CD4-positive, CD25-positive, alpha-beta regulatory T cell (primary cell): ENCODE measurements around the gene CNN2. TPM values are rescaled to one million over a fixed set of nuclear protein-coding genes. Genes with fewer than 3 reads are reported as not detected.

Experiments
- ATAC-seq, 2 donors: fragments of 150-1000 bp; cut with Tn5 transposase; one replicate each; pipeline ENCODE4 v1.10.0; 2021; ENCODE audit warnings: low read depth in 2 of 2, moderate number of reproducible peaks in 2 of 2, moderate library complexity in 1 of 2
- DNase-seq, 3 donors: peaks; one replicate each; pipeline versions ENCODE4 v3.0.0 to v3.0.0-alpha.2; 2012 to 2022; ENCODE audit warnings: mixed read lengths in 1 of 3
- H3K27ac ChIP-seq: one replicate; pipeline ENCODE4 v1.7.0; 2013; ENCODE audit warnings: mild to moderate bottlenecking, low read length; ENCODE audit not compliant: insufficient read depth, poor library complexity, severe bottlenecking
- H3K27me3 ChIP-seq: one replicate; pipeline ENCODE4 v1.7.0; 2013; ENCODE audit warnings: low read length; ENCODE audit not compliant: control insufficient read depth, insufficient read depth
- H3K36me3 ChIP-seq: one replicate; pipeline ENCODE4 v1.7.0; 2013; ENCODE audit warnings: mild to moderate bottlenecking, low read length, moderate library complexity; ENCODE audit not compliant: control insufficient read depth, insufficient read depth
- H3K4me1 ChIP-seq: 2 replicates; pipeline ENCODE4 v1.7.0; 2013; ENCODE audit warnings: mild to moderate bottlenecking, low read length; ENCODE audit not compliant: insufficient read depth, control insufficient read depth, poor library complexity, severe bottlenecking
- H3K4me3 ChIP-seq: one replicate; pipeline ENCODE4 v1.7.0; 2013; ENCODE audit warnings: low read depth, mild to moderate bottlenecking, low read length, moderate library complexity
- H3K9me3 ChIP-seq, 2 experiments: 1 replicate in 1 of 2; 2 replicates in 1 of 2; pipeline ENCODE4 v1.7.0; 2013; ENCODE audit warnings: low read length in 2 of 2, mild to moderate bottlenecking in 1 of 2, moderate library complexity in 1 of 2; ENCODE audit not compliant: control insufficient read depth in 2 of 2
- H3K27ac Mint-ChIP-seq, 3 donors: one replicate each; pipeline ENCODE4 v1.8.0; 2020 to 2022; ENCODE audit warnings: mild to moderate bottlenecking in 3 of 3, mixed read lengths in 3 of 3, moderate library complexity in 2 of 3
- H3K27me3 Mint-ChIP-seq: one replicate; pipeline ENCODE4 v1.8.0; 2022; ENCODE audit warnings: mild to moderate bottlenecking, mixed read lengths
- H3K36me3 Mint-ChIP-seq: one replicate; pipeline ENCODE4 v1.8.0; 2020; ENCODE audit warnings: mixed read lengths
- H3K4me1 Mint-ChIP-seq, 4 donors: one replicate each; pipeline ENCODE4 v1.8.0; 2020 to 2022; ENCODE audit warnings: mixed read lengths in 4 of 4, mild to moderate bottlenecking in 1 of 4
- H3K4me3 Mint-ChIP-seq, 4 donors: one replicate each; pipeline ENCODE4 v1.8.0; 2020 to 2022; ENCODE audit warnings: mild to moderate bottlenecking in 4 of 4, mixed read lengths in 4 of 4, moderate library complexity in 3 of 4
- H3K9me3 Mint-ChIP-seq, 7 donors: one replicate each; pipeline ENCODE4 v1.8.0; 2020 to 2022; ENCODE audit warnings: mixed read lengths in 7 of 7, mild to moderate bottlenecking in 3 of 7, moderate library complexity in 2 of 7
- polyA plus RNA-seq, 4 donors: library from polyadenylated mRNA; unstranded; fragments of 300-500 nt; fragmentation: Illumina TruSeq; gene quantifications; one replicate each; pipeline ENCODE4 v1.2.3, GENCODE V29; 2021
- total RNA-seq: library from RNA; stranded (reverse); gene quantifications from one replicate; pipeline ENCODE4 v1.2.3, GENCODE V29; 2022

The CNN2 gene
- total and polyA plus RNA-seq, 5 donors from 2014 or later, result 378 to 426 (median 397) TPM

GRCh38 chr19:1004204-1004802 is 22.1 kb upstream of the CNN2 start:
- Histone ChIP-seq H3K27me3 (no peaks in the 10 kb centered on the region), H3K27ac (no peak overlapping the region), H3K36me3 (no peaks in the 10 kb centered on the region), H3K4me1 (peaks cover 13% of the 10 kb centered on the region), H3K4me3 (no peak overlapping the region), H3K9me3 (no peaks in the 10 kb centered on the region)
- Mint-ChIP-seq H3K36me3 (no peaks in the 10 kb centered on the region), H3K9me3 (no peaks in the 10 kb centered on the region), H3K4me1 (peaks cover 0 to 11% (median 0%) of the 10 kb centered on the region in 4 donors), H3K4me3 (no peak overlapping the region), H3K27me3 (peaks cover 16% of the 10 kb centered on the region), H3K27ac (no peak overlapping the region)
- no peak for ATAC-seq
- no peak for DNase-seq

DNA sequence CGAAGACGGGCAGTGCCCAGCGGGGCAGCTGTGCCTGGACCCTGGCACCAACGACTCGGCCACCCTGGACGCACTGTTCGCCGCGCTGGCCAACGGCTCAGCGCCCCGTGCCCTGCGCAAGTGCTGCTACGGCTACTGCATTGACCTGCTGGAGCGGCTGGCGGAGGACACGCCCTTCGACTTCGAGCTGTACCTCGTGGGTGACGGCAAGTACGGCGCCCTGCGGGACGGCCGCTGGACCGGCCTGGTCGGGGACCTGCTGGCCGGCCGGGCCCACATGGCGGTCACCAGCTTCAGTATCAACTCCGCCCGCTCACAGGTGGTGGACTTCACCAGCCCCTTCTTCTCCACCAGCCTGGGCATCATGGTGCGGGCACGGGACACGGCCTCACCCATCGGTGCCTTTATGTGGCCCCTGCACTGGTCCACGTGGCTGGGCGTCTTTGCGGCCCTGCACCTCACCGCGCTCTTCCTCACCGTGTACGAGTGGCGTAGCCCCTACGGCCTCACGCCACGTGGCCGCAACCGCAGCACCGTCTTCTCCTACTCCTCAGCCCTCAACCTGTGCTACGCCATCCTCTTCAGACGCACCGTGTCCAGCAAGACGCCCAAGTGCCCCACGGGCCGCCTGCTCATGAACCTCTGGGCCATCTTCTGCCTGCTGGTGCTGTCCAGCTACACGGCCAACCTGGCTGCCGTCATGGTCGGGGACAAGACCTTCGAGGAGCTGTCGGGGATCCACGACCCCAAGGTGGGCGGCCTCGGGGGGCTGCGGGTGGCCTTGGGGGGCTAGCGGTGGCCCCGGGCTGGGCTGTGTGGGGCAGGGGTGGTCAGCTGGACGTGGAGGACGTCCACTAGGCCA is 21.4 kb upstream of the CNN2 start:
- H3K27ac Mint-ChIP-seq, result no peak overlapping the region
- peaks cover 13% of the 10 kb centered on the region for H3K4me1 ChIP-seq
- H3K4me1 Mint-ChIP-seq, result peaks cover 0 to 9% (median 0%) of the 10 kb centered on the region in 4 donors
- peaks cover 2% of the 10 kb centered on the region for H3K36me3 ChIP-seq
- no peak for ATAC-seq
- no peaks in the 10 kb centered on the region for H3K36me3 Mint-ChIP-seq
- no peak overlapping the region for H3K4me3 Mint-ChIP-seq
- no peak overlapping the region for H3K4me3 ChIP-seq
- no peaks in the 10 kb centered on the region for H3K27me3 ChIP-seq
- no peak for DNase-seq
- peaks cover 10% of the 10 kb centered on the region for H3K27me3 Mint-ChIP-seq
- no peaks in the 10 kb centered on the region for H3K9me3 Mint-ChIP-seq
- no peak overlapping the region for H3K27ac ChIP-seq
- H3K9me3 ChIP-seq, result no peaks in the 10 kb centered on the region

DNA sequence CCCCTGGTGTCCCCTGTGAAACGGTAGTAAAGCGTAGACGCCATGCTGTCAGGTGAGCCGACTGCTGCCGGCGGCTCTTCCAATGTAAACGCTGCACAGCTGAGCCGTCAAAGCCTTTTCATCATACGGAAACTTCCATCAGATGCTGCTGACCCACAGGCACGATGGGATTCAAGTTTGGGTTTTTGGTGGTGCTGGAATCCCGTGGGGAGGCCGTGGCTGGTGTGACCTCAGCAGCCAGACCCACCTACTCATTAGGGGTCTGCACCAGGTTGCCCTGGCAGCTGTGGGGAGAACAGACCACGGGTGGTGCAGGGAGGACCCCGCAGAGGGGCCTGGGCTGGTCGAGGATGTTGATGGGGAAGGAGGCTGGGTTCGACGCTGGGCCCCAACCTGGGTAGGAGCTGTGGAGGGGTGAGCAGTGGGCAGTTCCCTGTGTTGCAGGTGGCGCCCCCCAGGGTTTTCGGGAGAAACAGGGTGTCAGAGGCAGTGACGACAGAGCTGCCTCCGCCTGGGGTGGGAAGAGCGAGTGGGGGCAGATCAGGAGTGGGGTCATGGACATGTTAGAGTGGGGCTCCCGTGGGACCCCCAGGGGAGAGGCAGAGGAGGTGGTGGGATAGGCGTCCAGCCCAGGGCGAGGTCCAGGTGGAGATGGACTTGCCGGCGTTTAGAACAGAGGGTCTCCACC is 19.6 kb upstream of the CNN2 start:
- Mint-ChIP-seq H3K27me3 (peaks cover 7% of the 10 kb centered on the region), H3K27ac (no peak overlapping the region), H3K4me3 (no peak overlapping the region), H3K9me3 (no peaks in the 10 kb centered on the region), H3K4me1 (peaks cover 0 to 3% (median 0%) of the 10 kb centered on the region in 4 donors), H3K36me3 (no peaks in the 10 kb centered on the region)
- DNase-seq (no peak), ATAC-seq (no peak)
- Histone ChIP-seq H3K27me3 (no peaks in the 10 kb centered on the region), H3K4me1 (no peaks in the 10 kb centered on the region), H3K4me3 (no peak overlapping the region), H3K36me3 (peaks cover 7% of the 10 kb centered on the region), H3K9me3 (no peaks in the 10 kb centered on the region), H3K27ac (no peak overlapping the region)

DNA sequence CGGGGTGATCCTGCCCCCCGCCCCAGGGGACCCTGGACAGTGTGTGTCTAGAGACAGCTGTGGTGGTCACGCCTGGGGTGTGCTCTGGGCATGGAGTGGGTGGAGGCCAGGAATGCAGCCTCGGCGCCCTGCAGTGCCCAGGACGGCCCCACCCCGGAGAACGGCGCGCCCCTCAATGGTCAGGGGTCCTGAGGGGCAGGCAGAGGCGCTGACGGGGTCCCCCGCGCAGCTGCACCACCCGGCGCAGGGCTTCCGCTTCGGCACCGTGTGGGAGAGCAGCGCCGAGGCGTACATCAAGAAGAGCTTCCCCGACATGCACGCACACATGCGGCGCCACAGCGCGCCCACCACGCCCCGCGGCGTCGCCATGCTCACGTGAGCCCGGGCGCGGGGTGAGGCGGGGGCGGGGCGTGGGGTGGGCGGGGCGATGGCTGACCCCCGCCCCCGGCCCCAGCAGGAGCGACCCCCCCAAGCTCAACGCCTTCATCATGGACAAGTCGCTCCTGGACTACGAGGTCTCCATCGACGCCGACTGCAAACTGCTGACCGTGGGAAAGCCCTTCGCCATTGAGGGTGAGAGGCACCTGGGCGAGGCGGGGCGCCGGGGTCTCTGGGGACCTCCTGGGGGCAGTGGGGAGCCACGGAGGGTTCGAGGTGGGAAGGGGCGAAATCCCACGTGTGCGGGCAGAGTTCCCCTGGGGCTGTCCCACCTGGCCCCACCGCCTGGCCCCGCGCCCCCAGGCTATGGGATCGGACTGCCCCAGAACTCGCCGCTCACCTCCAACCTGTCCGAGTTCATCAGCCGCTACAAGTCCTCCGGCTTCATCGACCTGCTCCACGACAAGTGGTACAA is 18.8 kb upstream of the CNN2 start:
- no peaks in the 10 kb centered on the region for H3K27me3 ChIP-seq
- Mint-ChIP-seq H3K4me1 (peaks cover 0 to 3% (median 0%) of the 10 kb centered on the region in 4 donors), H3K27ac (no peak overlapping the region), H3K9me3 (no peaks in the 10 kb centered on the region), H3K36me3 (no peaks in the 10 kb centered on the region), H3K27me3 (peaks cover under 1% of the 10 kb centered on the region), H3K4me3 (no peak overlapping the region)
- ATAC-seq (no peak), DNase-seq (no peak)
- no peaks in the 10 kb centered on the region for H3K9me3 ChIP-seq
- H3K36me3 ChIP-seq, result peaks cover 9% of the 10 kb centered on the region
- H3K4me1 ChIP-seq, result no peaks in the 10 kb centered on the region
- H3K27ac ChIP-seq, result no peak overlapping the region
- no peak overlapping the region for H3K4me3 ChIP-seq

GRCh38 chr19:1008268-1009040 is 18.0 kb upstream of the CNN2 start:
- Histone ChIP-seq H3K36me3 (peaks cover 16% of the 10 kb centered on the region), H3K4me1 (no peaks in the 10 kb centered on the region), H3K27me3 (no peaks in the 10 kb centered on the region), H3K27ac (no peak overlapping the region), H3K9me3 (no peaks in the 10 kb centered on the region), H3K4me3 (no peak overlapping the region)
- ATAC-seq, result no peak
- no peak for DNase-seq
- Mint-ChIP-seq H3K4me3 (no peak overlapping the region), H3K27me3 (no peaks in the 10 kb centered on the region), H3K36me3 (no peaks in the 10 kb centered on the region), H3K4me1 (peaks cover 0 to 3% (median 0%) of the 10 kb centered on the region in 4 donors), H3K27ac (no peak overlapping the region), H3K9me3 (no peaks in the 10 kb centered on the region)

DNA sequence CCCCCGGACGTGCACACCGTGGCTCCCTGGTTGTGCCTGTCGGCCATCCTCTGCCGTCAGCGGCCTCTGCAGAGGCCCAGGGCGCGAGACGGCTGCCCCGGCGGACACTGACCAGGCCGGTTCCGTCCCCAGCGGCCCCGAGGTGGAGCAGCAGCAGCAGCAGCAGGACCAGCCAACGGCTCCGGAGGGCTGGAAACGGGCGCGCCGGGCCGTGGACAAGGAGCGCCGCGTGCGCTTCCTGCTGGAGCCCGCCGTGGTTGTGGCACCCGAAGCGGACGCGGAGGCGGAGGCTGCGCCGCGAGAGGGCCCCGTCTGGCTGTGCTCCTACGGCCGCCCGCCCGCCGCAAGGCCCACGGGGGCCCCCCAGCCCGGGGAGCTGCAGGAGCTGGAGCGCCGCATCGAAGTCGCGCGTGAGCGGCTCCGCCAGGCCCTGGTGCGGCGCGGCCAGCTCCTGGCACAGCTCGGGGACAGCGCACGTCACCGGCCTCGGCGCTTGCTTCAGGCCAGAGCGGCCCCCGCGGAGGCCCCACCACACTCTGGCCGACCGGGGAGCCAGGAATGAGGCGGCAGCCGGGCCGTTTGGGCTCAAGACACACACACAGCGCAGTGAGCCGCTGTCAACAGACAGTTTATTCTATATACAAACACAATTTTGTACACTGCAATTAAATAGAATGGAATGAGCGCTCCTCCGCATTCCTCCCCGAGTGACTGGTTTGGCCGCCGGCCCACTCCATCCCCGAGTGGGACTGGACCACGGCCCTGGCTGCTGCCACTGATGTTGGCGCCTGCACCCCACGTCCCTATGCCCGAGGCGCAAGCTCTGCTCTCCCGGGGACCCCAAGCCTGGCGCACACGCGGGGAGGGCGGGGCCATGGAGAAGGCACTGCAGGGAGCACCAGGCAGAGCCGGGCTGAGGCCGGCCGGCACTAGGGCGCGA is 17.1 kb upstream of the CNN2 start:
- Histone ChIP-seq H3K9me3 (no peaks in the 10 kb centered on the region), H3K36me3 (peaks cover 17% of the 10 kb centered on the region), H3K27ac (no peak overlapping the region), H3K4me3 (no peak overlapping the region), H3K4me1 (no peaks in the 10 kb centered on the region), H3K27me3 (no peaks in the 10 kb centered on the region)
- no peaks in the 10 kb centered on the region for H3K27me3 Mint-ChIP-seq
- H3K36me3 Mint-ChIP-seq, result no peaks in the 10 kb centered on the region
- H3K4me1 Mint-ChIP-seq, result peaks cover 0 to 3% (median 0%) of the 10 kb centered on the region in 4 donors
- ATAC-seq (no peak), DNase-seq (no peak)
- H3K4me3 Mint-ChIP-seq, result no peak overlapping the region
- no peaks in the 10 kb centered on the region for H3K9me3 Mint-ChIP-seq
- H3K27ac Mint-ChIP-seq, result no peak overlapping the region
